Measurements from ENCODE around the gene KIF13A.
"Not testable (repeated sequence)": the region's sequence is repeated elsewhere in the genome, so short reads cannot be mapped to it uniquely, and the experiment has no call there.

KIF13A gene

DNA sequence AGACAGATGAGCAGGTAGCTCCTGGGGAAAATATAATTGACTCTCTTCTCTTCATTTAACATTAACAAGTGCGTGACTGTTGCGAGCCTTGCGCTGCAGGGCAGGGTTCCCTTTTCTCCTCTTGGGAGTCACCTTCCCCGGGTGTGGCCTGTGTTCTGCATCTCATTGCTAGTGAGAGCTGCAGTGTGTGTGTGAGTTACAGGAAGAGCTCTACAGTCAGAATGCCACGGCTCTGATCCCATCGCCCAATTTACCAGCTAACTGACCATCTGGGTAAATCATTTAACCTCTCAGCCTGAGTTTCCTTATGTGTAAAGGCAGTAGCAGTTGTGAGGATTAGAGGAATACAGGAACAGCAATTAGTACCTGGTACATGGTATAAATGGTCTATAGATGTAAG, 173.9 kb downstream of the KIF13A start:
- Histone ChIP-seq H3K27ac (ENCODE audit: low read length) (no peak overlapping the region), H3K4me3 (ENCODE audit: low read length) (no peak overlapping the region), H3K4me1 (ENCODE audit: control insufficient read depth, insufficient read depth, low read length) (no peaks in the 10 kb centered on the region), H3K36me3 (ENCODE audit: control insufficient read depth, insufficient read depth, low read length) (peaks cover 6% of the 10 kb centered on the region), H3K27me3 (ENCODE audit: control insufficient read depth, insufficient read depth, low read length) (no peaks in the 10 kb centered on the region), H3K9me3 (ENCODE audit: control insufficient read depth, insufficient read depth, low read length) (no peaks in the 10 kb centered on the region; the same call in 1 of the 2 replicates)
- no peak for DNase-seq (ENCODE audit: low read depth, low spot score)
- no CpG with 5 or more reads among the region's 6 CpGs for WGBS (ENCODE audit: insufficient coverage, insufficient read length)

DNA sequence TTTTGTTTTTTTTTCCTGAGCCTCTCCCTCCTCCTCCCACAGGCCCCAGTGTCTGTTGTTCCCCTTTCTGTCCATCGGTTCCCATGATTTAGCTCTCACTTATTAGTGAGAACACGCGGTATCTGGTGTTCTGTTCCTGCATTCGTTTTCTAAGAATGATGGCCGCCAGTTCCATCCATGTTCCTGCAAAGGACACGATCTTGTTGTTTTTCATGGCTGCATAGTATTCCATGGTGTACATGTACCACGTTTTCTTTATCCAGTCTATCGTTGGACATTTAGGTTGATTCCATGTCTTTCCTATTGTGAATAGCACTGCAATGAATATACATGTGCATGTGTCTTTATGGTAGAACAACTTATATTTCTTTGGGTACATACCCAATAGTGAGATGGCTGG, 175.1 kb downstream of the KIF13A start:
- Histone ChIP-seq H3K27me3 (ENCODE audit: control insufficient read depth, insufficient read depth, low read length) (no peaks in the 10 kb centered on the region), H3K4me1 (ENCODE audit: control insufficient read depth, insufficient read depth, low read length) (no peaks in the 10 kb centered on the region), H3K27ac (ENCODE audit: low read length) (no peak overlapping the region), H3K9me3 (ENCODE audit: control insufficient read depth, insufficient read depth, low read length) (no peaks in the 10 kb centered on the region; the same call in 1 of the 2 replicates), H3K36me3 (ENCODE audit: control insufficient read depth, insufficient read depth, low read length) (peaks cover 6% of the 10 kb centered on the region), H3K4me3 (ENCODE audit: low read length) (no peak overlapping the region)
- DNase-seq (ENCODE audit: low read depth, low spot score) = no peak
- WGBS (ENCODE audit: insufficient coverage, insufficient read length) = no CpG with 5 or more reads among the region's 8 CpGs

DNA sequence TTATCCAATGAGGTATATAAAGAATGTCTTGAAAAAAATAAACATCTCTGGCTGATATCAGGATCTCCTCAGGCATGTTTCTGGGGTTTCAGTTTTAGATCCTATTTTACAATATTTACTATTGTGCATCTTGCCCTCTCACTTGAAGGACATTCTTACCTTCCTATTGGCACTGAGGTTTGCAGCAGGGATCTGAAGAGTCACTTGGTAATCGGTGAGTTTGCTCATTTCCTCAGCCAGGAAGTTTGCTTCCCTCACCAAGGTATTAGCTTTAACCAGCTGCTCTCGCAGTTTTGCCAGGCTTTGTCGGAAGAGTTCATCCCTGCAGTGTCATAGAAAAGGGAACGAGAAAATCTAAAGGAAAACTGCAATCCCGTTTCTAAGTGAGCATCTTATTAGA, 178.8 kb downstream of the KIF13A start:
- WGBS (ENCODE audit: insufficient coverage, insufficient read length) = no CpG with 5 or more reads among the region's 5 CpGs

DNA sequence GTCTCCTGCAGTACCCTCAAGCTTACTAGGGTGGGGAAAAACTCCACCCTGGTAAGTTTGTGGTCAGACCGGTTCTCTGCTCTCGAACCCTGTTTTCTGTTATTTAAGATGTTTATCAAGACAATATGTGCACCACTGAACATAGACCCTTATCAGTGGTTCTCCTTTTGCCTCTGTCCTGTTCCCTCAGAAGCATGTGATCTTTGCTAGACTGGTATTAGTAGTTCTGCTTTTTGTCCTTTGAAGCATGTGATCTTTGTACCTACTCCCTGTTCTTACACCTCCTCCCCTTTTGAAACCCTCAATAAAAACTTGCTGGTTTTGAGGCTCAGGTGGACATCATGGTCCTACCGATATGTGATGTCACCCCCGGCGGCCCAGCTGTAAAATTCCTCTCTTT, 180.0 kb downstream of the KIF13A start:
- H3K27me3 ChIP-seq (ENCODE audit: control insufficient read depth, insufficient read depth, low read length); H3K36me3 ChIP-seq (ENCODE audit: control insufficient read depth, insufficient read depth, low read length); DNase-seq (ENCODE audit: low read depth, low spot score); H3K27ac ChIP-seq (ENCODE audit: low read length); H3K4me3 ChIP-seq (ENCODE audit: low read length); H3K9me3 ChIP-seq (ENCODE audit: control insufficient read depth, insufficient read depth, low read length); H3K4me1 ChIP-seq (ENCODE audit: control insufficient read depth, insufficient read depth, low read length): not testable (repeated sequence)
- no CpG with 5 or more reads among the region's 5 CpGs for WGBS (ENCODE audit: insufficient coverage, insufficient read length)

More for the DNA sequence above, 178.8 kb downstream of the KIF13A start:
- no peaks in the 10 kb centered on the region; the same call in 1 of the 2 replicates for H3K9me3 ChIP-seq (ENCODE audit: control insufficient read depth, insufficient read depth, low read length)
- no peaks in the 10 kb centered on the region for H3K36me3 ChIP-seq (ENCODE audit: control insufficient read depth, insufficient read depth, low read length)
- no peaks in the 10 kb centered on the region for H3K27me3 ChIP-seq (ENCODE audit: control insufficient read depth, insufficient read depth, low read length)
- no peaks in the 10 kb centered on the region for H3K4me1 ChIP-seq (ENCODE audit: control insufficient read depth, insufficient read depth, low read length)
- no peak overlapping the region for H3K4me3 ChIP-seq (ENCODE audit: low read length)
- H3K27ac ChIP-seq (ENCODE audit: low read length) = no peak overlapping the region
- DNase-seq (ENCODE audit: low read depth, low spot score) = no peak

DNA sequence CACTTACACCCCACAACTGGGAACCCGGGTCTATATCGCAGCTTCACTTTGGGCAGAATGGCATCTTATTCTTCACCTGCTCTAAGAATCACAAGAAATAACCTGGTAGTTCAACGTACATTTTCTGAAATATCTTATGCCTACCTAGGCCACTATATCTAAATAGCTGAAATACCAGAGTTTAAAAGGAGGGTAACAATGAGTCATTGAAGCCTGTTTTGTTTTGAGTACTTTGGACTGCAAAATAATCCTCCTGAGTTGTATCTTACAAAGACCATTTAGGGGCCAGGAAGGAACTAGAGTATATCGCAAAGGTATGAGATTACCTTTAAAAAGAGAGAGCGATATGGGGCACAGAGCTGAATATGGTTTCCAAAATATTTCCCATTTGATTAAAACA, 184.0 kb downstream of the KIF13A start:
- WGBS (ENCODE audit: insufficient coverage, insufficient read length) = no CpG with 5 or more reads among the region's 5 CpGs
- DNase-seq (ENCODE audit: low read depth, low spot score) = no peak
- H3K9me3 ChIP-seq (ENCODE audit: control insufficient read depth, insufficient read depth, low read length) = no peaks in the 10 kb centered on the region

DNA sequence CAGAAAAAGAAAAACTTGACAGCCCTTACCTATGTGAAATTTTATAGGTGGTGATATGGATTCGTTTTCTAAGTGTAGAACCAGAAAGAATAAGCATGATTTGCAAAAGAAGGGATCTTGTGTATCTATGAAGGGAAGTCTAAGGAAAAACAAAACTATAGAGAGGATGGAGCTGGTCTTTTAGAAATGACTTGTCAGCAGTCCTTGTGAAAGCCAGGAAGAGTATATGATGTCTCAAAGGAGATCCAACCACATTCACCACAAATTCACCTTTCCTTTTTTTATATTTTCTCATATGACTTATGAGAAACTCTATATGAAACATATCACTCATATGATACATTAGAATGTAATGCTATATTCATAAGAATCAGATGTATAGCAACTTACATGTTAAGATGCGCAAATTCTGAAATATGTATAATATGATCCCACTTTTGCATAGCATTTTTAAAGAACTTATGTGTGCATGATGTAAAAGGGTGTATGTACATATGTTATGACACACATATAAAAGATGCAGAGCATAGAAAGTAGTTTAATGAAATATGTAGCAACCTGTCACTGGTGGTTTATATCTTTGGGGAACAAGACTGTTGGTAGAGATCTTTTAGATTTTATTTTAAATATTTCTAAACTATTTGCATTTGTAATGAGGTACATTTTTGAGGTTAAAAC, 188.8 kb downstream of the KIF13A start:
- Histone ChIP-seq H3K27me3 (ENCODE audit: control insufficient read depth, insufficient read depth, low read length) (no peaks in the 10 kb centered on the region), H3K36me3 (ENCODE audit: control insufficient read depth, insufficient read depth, low read length) (peaks cover 6% of the 10 kb centered on the region; the same call in 1 of the 2 replicates), H3K27ac (ENCODE audit: low read length) (no peak overlapping the region), H3K9me3 (ENCODE audit: control insufficient read depth, insufficient read depth, low read length) (no peaks in the 10 kb centered on the region), H3K4me1 (ENCODE audit: control insufficient read depth, insufficient read depth, low read length) (no peaks in the 10 kb centered on the region), H3K4me3 (ENCODE audit: low read length) (no peak overlapping the region)
- DNase-seq (ENCODE audit: low read depth, low spot score) = no peak
- 100% methylated on average over 1 of the region's 2 CpGs for WGBS (ENCODE audit: insufficient coverage, insufficient read length)

More for the DNA sequence above, 184.0 kb downstream of the KIF13A start:
- Histone ChIP-seq H3K4me1 (ENCODE audit: control insufficient read depth, insufficient read depth, low read length) (no peaks in the 10 kb centered on the region), H3K36me3 (ENCODE audit: control insufficient read depth, insufficient read depth, low read length) (no peaks in the 10 kb centered on the region; the same call in 1 of the 2 replicates), H3K4me3 (ENCODE audit: low read length) (no peak overlapping the region), H3K27ac (ENCODE audit: low read length) (no peak overlapping the region), H3K27me3 (ENCODE audit: control insufficient read depth, insufficient read depth, low read length) (no peaks in the 10 kb centered on the region)

DNA sequence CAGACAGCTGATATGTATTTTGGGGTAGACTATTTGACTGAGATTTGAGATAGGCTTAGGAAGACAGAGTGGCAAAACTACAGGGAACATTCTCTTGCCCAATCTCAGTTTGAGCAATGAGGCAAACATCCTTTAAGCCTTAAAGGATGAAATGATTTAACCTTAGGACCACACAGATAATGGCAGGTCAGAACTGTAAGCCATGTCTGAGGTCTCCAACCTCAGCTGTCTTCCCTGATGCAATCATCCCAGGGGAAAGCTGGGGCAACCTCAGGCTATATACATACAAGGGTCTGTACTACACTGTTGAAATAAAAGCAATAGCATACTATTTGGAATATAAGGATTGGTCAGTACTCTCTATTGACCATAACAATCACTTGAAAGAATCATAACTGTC, 196.9 kb downstream of the KIF13A start:
- H3K27ac ChIP-seq (ENCODE audit: low read length) = no peak overlapping the region
- DNase-seq (ENCODE audit: low read depth, low spot score) = no peak
- peaks cover 7% of the 10 kb centered on the region; the same call in 1 of the 2 replicates for H3K36me3 ChIP-seq (ENCODE audit: control insufficient read depth, insufficient read depth, low read length)

DNA sequence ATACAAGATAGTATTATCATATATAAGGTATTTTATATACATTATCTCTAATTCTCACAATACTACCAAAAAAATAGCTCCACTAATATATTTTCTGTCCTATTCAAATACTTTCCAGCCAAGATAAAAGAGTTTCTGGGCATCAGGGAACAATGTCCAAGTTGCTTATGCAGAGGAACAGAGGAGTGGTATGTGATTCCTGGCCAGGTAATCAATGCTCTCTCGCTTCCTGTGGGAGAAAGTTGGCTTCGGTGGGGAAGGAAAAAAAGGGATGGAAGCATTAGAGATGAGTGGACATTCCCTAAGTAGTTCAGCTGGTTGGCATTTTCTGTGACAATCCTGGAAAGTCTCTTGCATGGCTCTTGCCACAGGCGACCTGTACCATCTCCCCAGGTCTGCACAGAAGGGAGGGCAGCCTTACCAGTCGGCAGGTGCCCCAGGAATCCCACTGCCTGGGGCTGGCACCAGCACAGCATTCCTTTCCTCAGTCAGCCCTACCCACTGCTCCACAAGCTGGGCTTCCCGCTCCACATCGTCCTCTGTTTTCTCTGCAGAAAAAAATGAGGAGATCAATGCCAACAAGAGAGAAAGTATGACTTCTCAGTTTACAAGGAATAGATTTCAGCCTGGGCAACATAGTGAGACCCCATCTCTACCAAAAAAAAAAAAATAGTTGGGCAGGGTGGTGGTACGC, 202.2 kb downstream of the KIF13A start:
- Histone ChIP-seq H3K4me3 (ENCODE audit: low read length) (no peak overlapping the region), H3K9me3 (ENCODE audit: control insufficient read depth, insufficient read depth, low read length) (no peaks in the 10 kb centered on the region), H3K4me1 (ENCODE audit: control insufficient read depth, insufficient read depth, low read length) (peaks cover 3% of the 10 kb centered on the region; the same call in 1 of the 2 replicates), H3K27me3 (ENCODE audit: control insufficient read depth, insufficient read depth, low read length) (no peaks in the 10 kb centered on the region), H3K36me3 (ENCODE audit: control insufficient read depth, insufficient read depth, low read length) (peaks cover 3% of the 10 kb centered on the region; the same call in 1 of the 2 replicates), H3K27ac (ENCODE audit: low read length) (no peak overlapping the region)
- no CpG with 5 or more reads among the region's 7 CpGs for WGBS (ENCODE audit: insufficient coverage, insufficient read length)
- DNase-seq (ENCODE audit: low read depth, low spot score) = no peak

More for the DNA sequence above, 196.9 kb downstream of the KIF13A start:
- Histone ChIP-seq H3K9me3 (ENCODE audit: control insufficient read depth, insufficient read depth, low read length) (no peaks in the 10 kb centered on the region), H3K4me3 (ENCODE audit: low read length) (no peak overlapping the region), H3K27me3 (ENCODE audit: control insufficient read depth, insufficient read depth, low read length) (no peaks in the 10 kb centered on the region), H3K4me1 (ENCODE audit: control insufficient read depth, insufficient read depth, low read length) (no peaks in the 10 kb centered on the region)

DNA sequence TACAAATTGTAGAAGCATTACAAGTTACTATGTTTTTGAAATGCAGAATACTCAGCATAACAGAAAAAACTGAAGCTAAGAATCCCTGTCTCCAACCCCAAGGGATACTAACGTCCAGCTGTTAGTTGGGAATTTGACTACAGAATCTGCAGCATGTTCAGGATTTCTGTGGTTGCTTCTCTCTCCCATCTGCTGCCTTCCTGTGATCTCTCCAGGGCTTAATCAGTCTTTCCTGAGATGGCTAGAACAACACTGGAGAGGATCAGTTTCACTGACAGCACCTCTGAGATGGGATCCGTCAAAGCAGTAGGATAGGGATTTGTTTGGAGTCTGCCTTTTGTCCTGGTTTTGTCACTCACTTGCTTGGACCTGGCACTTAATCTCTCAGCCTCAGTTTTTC, 207.4 kb downstream of the KIF13A start:
- Histone ChIP-seq H3K27ac (ENCODE audit: low read length) (no peak overlapping the region), H3K9me3 (ENCODE audit: control insufficient read depth, insufficient read depth, low read length) (no peaks in the 10 kb centered on the region), H3K4me3 (ENCODE audit: low read length) (no peak overlapping the region), H3K4me1 (ENCODE audit: control insufficient read depth, insufficient read depth, low read length) (peaks cover 3% of the 10 kb centered on the region; the same call in 1 of the 2 replicates), H3K27me3 (ENCODE audit: control insufficient read depth, insufficient read depth, low read length) (no peaks in the 10 kb centered on the region), H3K36me3 (ENCODE audit: control insufficient read depth, insufficient read depth, low read length) (peaks cover 5% of the 10 kb centered on the region; the same call in 1 of the 2 replicates)
- WGBS (ENCODE audit: insufficient coverage, insufficient read length) = no CpG with 5 or more reads among the region's 2 CpGs
- DNase-seq (ENCODE audit: low read depth, low spot score) = no peak

DNA sequence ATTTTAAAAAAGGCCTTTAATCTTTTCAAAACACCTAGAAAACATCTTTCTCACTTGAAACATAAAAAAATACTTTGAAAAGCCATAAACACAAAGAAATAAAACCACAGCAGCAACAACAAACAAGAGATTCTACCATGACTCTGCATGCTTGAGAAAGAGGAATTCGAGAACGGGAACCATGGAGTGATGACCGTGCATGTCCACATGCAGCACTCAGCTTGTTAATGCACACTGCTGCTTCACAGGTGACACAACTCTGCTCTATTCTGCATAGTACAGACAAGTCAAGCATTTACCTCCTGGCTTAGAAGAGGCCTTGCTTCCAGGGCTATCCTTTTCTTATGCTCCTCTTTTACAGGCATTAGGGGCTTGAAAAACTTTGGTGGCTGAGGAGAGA, 215.8 kb downstream of the KIF13A start:
- Histone ChIP-seq H3K9me3 (ENCODE audit: control insufficient read depth, insufficient read depth, low read length) (no peaks in the 10 kb centered on the region), H3K27ac (ENCODE audit: low read length) (no peak overlapping the region), H3K4me1 (ENCODE audit: control insufficient read depth, insufficient read depth, low read length) (no peaks in the 10 kb centered on the region), H3K27me3 (ENCODE audit: control insufficient read depth, insufficient read depth, low read length) (no peaks in the 10 kb centered on the region), H3K36me3 (ENCODE audit: control insufficient read depth, insufficient read depth, low read length) (peaks cover 4% of the 10 kb centered on the region; the same call in 1 of the 2 replicates), H3K4me3 (ENCODE audit: low read length) (no peak overlapping the region)
- no CpG with 5 or more reads among the region's 3 CpGs for WGBS (ENCODE audit: insufficient coverage, insufficient read length)
- no peak for DNase-seq (ENCODE audit: low read depth, low spot score)

All from iPS DF 6.9 (cell line).